ENCODE measurements around the gene AMT. TPM values are rescaled to one million over a fixed set of nuclear protein-coding genes. Genes with fewer than 3 reads are reported as not detected.
"Not testable (repeated sequence)": the region's sequence is repeated elsewhere in the genome, so short reads cannot be mapped to it uniquely, and the experiment has no call there.

The AMT gene
- total and polyA plus RNA-seq, 8 donors = 5.9 to 41.0 (median 32.3) TPM

DNA sequence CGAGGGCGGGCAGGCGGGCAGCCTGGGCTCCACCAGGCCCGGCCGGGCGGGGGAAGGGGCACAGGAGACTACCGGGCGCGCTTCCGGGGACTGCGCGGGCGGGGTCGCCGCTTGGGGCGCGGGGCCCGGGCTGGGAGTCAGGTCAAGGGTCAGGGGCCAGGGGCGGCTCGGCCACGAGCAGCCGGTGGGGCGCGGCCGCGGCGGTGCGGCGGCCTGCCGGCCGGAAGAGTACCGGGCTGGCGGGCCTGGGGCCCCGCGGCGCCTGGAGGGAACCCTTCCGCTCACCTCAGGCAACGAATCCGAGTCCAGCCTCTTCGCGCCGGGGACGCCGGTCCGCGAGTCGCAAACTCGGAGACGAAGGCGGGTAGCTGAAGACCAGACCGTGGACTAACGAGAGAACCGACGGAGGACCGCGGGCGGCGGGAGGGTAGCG, 10.7 kb downstream of the AMT start:
- TF ChIP-seq, protein P1, sequence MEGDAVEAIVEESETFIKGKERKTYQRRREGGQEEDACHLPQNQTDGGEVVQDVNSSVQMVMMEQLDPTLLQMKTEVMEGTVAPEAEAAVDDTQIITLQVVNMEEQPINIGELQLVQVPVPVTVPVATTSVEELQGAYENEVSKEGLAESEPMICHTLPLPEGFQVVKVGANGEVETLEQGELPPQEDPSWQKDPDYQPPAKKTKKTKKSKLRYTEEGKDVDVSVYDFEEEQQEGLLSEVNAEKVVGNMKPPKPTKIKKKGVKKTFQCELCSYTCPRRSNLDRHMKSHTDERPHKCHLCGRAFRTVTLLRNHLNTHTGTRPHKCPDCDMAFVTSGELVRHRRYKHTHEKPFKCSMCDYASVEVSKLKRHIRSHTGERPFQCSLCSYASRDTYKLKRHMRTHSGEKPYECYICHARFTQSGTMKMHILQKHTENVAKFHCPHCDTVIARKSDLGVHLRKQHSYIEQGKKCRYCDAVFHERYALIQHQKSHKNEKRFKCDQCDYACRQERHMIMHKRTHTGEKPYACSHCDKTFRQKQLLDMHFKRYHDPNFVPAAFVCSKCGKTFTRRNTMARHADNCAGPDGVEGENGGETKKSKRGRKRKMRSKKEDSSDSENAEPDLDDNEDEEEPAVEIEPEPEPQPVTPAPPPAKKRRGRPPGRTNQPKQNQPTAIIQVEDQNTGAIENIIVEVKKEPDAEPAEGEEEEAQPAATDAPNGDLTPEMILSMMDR (IDR thresholded peaks at IDR 0.05) = no peak
- DNase-seq (peak in 2 of 4 donors; percentile 54 to 94), ATAC-seq (peak; percentile 32)
- intact Hi-C loops (cut with DNase I) = no loop called here
- Histone ChIP-seq H3K27ac (peak overlapping the region; percentile 95 to 99), H3K27me3 (no peaks in the 10 kb centered on the region), H3K4me3 (peak overlapping the region; percentile 49 to 63), H3K9me3 (no peaks in the 10 kb centered on the region), H3K4me1 (peaks cover 42 to 82% of the 10 kb centered on the region in 2 donors), H3K36me3 (peaks cover 0 to 24% of the 10 kb centered on the region in 2 donors)

DNA sequence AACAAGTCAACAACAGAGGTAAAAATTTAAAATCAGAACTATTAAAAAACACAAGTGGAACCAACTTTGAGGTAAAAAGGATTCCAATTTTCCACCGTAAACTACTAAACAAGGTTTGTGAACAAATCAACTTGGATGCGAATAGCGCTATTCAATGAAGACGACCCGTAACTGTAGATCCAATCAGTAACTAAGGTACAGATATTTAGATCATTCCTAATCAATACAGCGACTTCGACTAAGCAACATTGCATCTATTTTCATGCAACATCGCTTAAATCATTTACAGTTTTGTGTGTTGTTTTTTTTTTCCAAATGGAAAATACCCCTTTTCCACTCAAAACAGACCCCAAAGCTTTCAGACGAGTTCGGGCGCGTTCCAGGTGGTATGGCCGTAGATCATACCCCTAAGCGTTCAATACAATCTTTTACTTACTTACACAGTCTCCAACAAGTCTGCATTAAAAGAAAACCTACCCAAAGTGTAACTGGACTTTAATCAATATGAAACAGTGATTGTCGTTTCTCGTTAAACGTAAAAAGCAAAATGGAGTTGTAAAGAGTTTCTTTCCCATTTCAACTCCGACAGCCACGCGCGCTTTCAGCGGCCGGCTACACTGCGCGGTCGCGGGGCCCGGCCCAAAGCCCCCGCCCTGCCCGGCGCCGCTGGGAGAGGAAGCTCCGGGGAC, 11.3 kb downstream of the AMT start:
- intact Hi-C loops (cut with DNase I) = no loop called here

GRCh38 chr3:49410066-49410845, 12.0 kb downstream of the AMT start:
- ATAC-seq = no peak
- DNase-seq = no peak
- peaks cover 53 to 82% of the 10 kb centered on the region in 2 donors for H3K4me1 ChIP-seq
- H3K4me3 ChIP-seq = peak overlapping the region; percentile 49 to 63
- H3K27me3 ChIP-seq = no peaks in the 10 kb centered on the region
- TF ChIP-seq, protein P1 (IDR thresholded peaks at IDR 0.05) = no peak
- H3K9me3 ChIP-seq = no peaks in the 10 kb centered on the region
- intact Hi-C loops (cut with DNase I) = no loop called here
- peak overlapping the region; percentile 95 to 99 for H3K27ac ChIP-seq
- H3K36me3 ChIP-seq = peaks cover 0 to 12% of the 10 kb centered on the region in 2 donors

More for the DNA sequence above, 11.3 kb downstream of the AMT start:
- Histone ChIP-seq H3K27ac (peak overlapping the region; percentile 95 to 99), H3K9me3 (no peaks in the 10 kb centered on the region), H3K4me3 (peak overlapping the region; percentile 49 to 63), H3K27me3 (no peaks in the 10 kb centered on the region), H3K36me3 (peaks cover 0 to 20% of the 10 kb centered on the region in 2 donors), H3K4me1 (peaks cover 48 to 82% of the 10 kb centered on the region in 2 donors)
- TF ChIP-seq, protein P1 (IDR thresholded peaks at IDR 0.05) = no peak
- DNase-seq (no peak), ATAC-seq (no peak)

DNA sequence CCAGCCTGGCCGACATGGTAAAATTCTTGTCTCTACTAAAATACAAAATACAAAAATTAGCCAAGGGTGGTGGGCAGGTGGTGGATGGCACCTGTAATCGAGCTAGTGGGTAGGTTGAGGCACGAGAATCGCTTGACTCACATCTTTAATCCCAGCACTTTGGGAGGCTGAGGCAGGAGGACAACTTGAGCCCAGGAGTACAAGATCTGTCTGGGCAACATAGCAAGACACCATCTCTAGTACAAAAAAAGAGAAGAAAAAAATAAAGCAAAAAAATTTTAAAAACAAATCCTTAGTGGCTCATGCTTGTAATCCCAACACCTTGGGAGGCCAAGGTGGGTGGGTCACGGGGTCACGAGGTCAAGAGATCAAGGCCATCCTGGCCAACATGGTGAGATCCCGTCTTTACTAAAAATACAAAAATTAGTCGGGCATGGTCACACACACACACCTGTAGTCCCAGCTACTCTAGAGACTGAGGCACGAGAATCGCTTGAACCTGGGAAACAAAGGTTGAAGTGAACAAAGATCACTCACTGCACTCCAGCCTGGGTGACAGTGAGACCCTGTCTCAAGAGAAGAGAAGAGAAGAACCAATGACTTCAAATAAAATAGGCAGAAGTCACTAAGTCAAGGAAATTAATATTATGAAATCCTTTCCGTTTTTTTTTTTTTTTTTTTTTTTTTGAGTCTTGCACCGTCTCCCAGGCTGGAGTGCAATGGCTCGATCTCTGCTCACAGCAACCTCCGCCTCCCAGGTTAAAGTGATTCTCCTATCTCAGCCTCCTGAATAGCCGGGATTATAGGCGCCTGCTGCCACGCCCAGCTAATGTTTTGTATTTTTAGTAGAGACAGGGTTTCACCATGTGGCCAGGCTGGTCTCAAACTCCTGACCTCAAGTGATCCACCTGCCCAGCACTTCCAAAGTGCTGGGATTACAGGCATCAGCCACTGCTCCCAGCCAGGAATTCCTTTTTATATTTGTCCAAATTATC, 15.4 kb downstream of the AMT start:
- peaks cover 0 to 13% of the 10 kb centered on the region in 2 donors for H3K36me3 ChIP-seq
- intact Hi-C loops (cut with DNase I) = no loop called here
- peak overlapping the region in 1 of 2 donors; percentile 4 for H3K4me3 ChIP-seq
- no peak for DNase-seq
- no peaks in the 10 kb centered on the region for H3K27me3 ChIP-seq
- H3K27ac ChIP-seq = peak overlapping the region; percentile 54 to 61
- H3K9me3 ChIP-seq = no peaks in the 10 kb centered on the region
- peaks cover 39 to 86% of the 10 kb centered on the region in 2 donors for H3K4me1 ChIP-seq
- TF ChIP-seq, protein P1 (IDR thresholded peaks at IDR 0.05) = no peak
- no peak for ATAC-seq

- Histone ChIP-seq H3K27ac (peak overlapping the region; percentile 54 to 61), H3K4me1 (peaks cover 51 to 97% of the 10 kb centered on the region in 2 donors), H3K36me3 (peaks cover 0 to 13% of the 10 kb centered on the region in 2 donors)
- H3K4me3 ChIP-seq; H3K9me3 ChIP-seq; intact Hi-C loops (cut with DNase I); H3K27me3 ChIP-seq; DNase-seq: not testable (repeated sequence)
- peak; percentile 29 for ATAC-seq
These were observed 16.7 kb downstream of the AMT start for GRCh38 chr3:49405570-49405969.
